GM19372 (cell line): Measurements from ENCODE around the gene KRT75.
"Not testable (repeated sequence)": the region's sequence is repeated elsewhere in the genome, so short reads cannot be mapped to it uniquely, and the experiment has no call there.

Experiments used
- ATAC-seq: cut with Tn5 transposase; IDR thresholded peaks from one replicate; pipeline ENCODE4 v1.9.1; 2021; ENCODE audit warnings: mild to moderate bottlenecking, low read depth, moderate library complexity; ENCODE audit not compliant: unreplicated experiment

The KRT75 gene

GRCh38 chr12:52418576-52419110, 15.5 kb downstream of the KRT75 start:
- ATAC-seq: no peak

DNA sequence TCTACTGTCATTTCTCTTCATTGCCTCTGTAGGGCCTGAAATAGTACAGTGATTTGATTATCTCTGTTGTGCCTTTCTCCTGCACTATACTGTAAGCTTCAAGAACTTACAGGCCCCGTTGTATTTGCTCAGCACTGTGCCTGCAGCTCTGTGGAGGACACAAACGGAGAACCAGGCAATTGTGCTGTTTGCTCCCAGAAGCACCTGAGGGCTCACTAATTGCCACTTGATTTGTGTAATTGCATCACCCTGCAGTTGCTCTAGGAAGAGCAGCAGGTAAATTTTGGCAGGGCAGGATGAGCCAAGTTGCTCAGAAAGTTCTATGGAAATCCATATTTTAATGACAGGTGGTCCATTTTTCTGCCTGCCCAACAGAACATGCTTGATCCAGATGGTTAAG, 16.4 kb downstream of the KRT75 start:
- no peak for ATAC-seq

GRCh38 chr12:52416795-52417194, 17.4 kb downstream of the KRT75 start:
- no peak for ATAC-seq

GRCh38 chr12:52415870-52416750, 18.1 kb downstream of the KRT75 start:
- no peak for ATAC-seq

DNA sequence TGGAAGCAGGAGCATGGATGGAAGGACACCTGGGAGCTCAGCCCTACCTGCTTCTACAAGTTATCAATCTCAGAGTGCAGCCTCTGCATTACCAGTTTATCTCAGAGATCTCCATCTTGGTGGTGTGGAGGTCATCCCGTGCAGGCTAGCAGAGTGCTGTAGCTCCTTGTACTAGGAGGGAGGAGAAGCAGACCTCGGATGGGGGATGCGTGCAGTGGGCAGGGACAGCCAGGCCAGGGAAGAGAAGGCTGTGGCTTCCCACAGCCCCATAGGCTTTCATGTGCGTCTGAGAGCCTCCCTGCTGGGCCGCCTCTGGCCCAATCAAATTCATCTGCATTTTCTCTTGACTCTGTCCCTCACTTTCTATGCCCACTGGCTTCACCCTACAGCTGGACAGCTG, 19.2 kb downstream of the KRT75 start:
- ATAC-seq: no peak

GRCh38 chr12:52413782-52414345, 20.3 kb downstream of the KRT75 start:
- no peak for ATAC-seq

- no peak for ATAC-seq
These were observed 21.0 kb downstream of the KRT75 start for GRCh38 chr12:52413202-52413601.

DNA sequence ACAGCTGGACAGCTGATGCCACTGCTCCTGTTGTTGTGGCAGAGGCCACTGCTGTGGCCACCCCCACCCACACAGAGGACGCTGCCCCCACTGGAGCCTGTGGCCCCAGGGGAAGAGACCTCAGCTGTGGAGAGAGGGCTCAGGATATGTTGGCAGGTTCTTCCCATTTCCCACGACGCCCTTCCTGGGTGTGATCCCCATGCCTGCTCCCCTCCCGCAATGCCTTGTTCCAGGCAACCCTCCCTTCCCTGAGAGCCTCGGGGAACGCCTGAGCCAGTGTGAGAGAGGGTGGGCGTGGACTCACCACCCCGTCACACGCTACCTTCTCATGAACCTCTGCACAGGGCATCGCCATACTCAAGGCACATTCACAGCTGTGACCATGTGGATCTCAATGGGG, 22.4 kb downstream of the KRT75 start:
- no peak for ATAC-seq

- not testable (repeated sequence) for ATAC-seq
These were observed 23.5 kb downstream of the KRT75 start for GRCh38 chr12:52410589-52411248.

GRCh38 chr12:52407918-52408317, 26.3 kb downstream of the KRT75 start:
- ATAC-seq: no peak

- ATAC-seq: no peak
These were observed 28.2 kb downstream of the KRT75 start, which contains the start of gene KRT82 for GRCh38 chr12:52405922-52406385. Gene KRT82, minus strand, starts transcription at chr12:52406335. Its CDS starts 58 bp downstream, at chr12:52406277.

GRCh38 chr12:52404951-52405350, 29.2 kb downstream of the KRT75 start:
- no peak for ATAC-seq

DNA sequence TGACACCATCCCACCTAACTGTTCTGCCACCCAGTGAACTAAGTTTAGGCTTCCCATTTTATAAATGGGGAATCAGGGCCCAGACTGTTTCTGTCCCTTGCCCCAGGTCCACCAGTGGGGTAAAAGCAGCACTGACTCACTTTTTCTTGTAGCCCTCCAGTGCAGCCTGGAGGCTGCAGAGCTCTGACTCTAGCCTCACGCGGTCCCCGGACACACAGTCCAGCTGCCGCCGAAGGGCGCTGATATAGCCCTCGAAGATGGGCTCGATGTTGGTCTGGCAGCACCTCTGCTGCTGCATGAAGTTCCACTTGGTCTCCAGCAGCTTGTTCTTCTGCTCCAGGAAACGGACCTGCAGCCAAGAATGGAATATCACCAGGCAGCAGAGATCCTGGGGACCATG, 30.6 kb downstream of the KRT75 start:
- no peak for ATAC-seq

GRCh38 chr12:52402873-52403540, 31.2 kb downstream of the KRT75 start:
- no peak for ATAC-seq

DNA sequence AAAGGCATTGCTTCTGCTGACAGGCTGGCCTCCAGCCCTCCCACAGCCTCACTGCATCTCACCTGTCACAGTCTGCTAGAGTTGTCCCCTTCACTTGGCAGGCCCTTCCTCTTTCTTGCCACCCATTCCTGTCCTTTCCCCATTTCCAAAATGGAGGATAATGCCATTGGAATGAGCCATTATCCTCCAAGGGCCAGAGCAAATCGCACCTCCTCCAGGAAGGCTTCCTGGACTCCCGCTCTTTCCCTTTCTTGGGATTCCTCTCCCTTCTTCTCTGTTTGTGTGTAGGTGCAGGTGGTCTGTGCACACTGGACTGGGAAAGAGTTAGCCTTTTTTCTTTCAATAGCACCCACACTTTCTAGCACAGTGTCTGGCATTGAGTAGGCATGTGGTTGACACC, 31.8 kb downstream of the KRT75 start:
- ATAC-seq: no peak

GRCh38 chr12:52401926-52402325, 32.2 kb downstream of the KRT75 start:
- no peak for ATAC-seq

DNA sequence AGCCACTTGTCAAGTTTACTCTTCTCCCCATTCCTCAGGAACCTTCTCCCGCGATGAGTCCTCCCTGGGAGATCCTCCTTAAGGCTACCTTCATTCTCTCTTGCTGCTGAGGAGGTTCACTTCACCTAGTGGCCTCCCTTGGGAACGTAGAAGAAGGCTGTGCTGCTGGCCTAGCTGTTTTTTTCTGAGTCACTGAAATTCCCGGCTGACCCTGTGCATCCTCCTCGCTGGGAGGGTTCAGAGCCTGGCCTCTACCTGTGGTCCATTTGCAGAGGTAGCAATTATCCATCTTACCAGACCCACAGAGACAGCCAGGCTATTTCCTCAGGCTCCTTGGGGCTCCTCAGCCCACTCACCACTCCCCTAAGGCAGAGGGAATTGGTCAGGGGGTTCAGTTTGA, 32.6 kb downstream of the KRT75 start:
- no peak for ATAC-seq

DNA sequence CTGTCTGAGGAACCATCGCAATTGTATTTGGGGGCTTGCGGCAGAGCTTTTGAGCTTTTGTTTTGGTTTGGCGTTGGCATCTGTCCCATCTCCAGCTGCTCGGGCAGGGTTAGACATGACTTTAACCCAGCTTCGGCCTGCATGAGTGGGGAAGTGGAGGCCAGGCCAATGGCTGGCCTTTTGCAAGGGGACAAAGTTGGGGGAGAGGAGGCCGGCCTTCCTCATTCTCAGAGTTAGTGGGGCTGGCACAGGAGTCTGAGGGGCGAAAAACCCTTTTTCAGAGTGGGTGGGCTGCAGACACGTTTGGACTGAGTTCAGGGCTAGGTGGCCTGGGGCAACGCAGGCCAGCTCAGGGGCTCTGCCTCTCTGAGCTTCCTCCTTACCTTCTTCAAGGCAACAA, 33.3 kb downstream of the KRT75 start:
- no peak for ATAC-seq

GRCh38 chr12:52399756-52400155, 34.4 kb downstream of the KRT75 start:
- ATAC-seq: no peak

DNA sequence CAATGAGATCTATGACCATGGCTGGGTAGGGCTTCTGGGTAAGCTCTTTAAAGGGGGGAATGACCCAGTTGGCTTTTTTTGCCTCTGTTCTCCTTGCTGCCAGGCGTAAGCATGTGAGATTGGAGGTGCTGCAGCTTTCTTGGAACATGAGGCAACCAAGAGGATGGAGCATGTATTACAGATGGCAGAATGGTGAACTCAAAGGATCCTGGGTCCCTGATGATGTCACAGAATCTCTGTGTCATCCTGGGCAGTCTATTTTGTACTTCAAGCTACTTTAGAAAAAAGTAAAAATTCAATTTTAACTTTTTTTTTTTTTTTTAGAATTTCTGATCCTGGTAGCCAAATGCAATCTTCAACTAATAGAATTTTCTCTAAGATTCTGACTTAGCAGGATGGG, 36.0 kb downstream of the KRT75 start:
- no peak for ATAC-seq

GRCh38 chr12:52396656-52397055, 37.5 kb downstream of the KRT75 start:
- no peak for ATAC-seq
